ENCODE data around the gene PARD3. TPM values are rescaled to one million over a fixed set of nuclear protein-coding genes. Genes with fewer than 3 reads are reported as not detected.

PARD3 gene
- polyA plus RNA-seq, 2 of the 4 experiments (the other 2 are of a cell fraction) = 110 to 200 TPM

DNA sequence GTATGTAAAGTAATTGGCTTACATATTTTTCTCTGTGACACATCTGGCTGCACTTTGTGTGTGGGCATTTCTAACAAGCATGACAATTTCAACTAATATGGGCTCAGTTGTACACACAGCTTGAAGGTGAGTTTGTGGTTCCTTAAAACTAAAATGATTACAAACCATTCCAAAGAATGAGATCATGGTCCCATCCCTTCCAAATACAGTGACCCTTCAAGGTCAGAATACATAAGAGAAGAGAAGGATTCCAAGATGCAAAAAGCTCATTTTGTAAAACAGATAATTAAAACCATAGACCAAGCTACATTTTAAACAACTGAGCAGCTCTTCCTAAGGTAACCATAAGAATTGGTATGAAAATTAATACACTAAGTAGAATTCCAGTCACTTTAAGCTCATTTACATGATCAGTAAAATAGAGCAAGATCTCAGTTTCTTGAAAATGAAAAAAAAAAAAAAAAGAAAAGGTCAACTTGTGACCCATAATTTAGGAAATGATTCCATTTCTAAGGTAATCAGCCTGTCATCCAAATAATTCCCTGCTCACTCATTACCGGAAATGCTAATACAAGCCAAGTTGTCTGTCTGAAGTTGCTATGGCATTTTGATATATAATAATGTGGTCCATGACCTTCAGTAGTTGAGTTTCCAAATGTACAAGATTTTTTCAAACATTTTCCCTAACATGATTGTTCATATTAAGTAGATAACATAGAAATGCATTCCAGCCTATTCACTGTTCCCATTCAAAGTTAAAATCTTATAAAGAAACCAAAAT is 688.5 kb downstream of the PARD3 start:
- CTCF ChIA-PET = interaction anchor here (1.2 to 1.3 kb wide), 2 partner anchors 8 to 9 kb away, joined by 3 read pairs; no protein-coding TSS in a partner anchor
- Histone ChIP-seq H3K4me2 (no peak overlapping the region), H3K27ac (no peak overlapping the region), H3K4me3 (no peak overlapping the region), H3K4me1 (peaks cover 16% of the 10 kb centered on the region), H3K9me3 (no peaks in the 10 kb centered on the region)
- FAIRE-seq (no peak), DNase-seq (ENCODE audit: low read depth in 1 of 2, low spot score in 1 of 2) (no peak), ATAC-seq (no peak)
- 93% methylated on average over 1 of the region's 1 CpG for WGBS (ENCODE audit: missing lambda C conversion rate)
- POLR2A ChIA-PET = interaction anchor here (0.7 kb wide), 1 partner anchor 111 kb away, joined by 4 read pairs; no protein-coding TSS in a partner anchor
- TF ChIP-seq REST (IDR thresholded peaks at IDR 0.05) (no peak), FOXS1 (CRISPR knock-in tag; IDR thresholded peaks at IDR 0.05) (no peak), NFE2L2 (conservative IDR thresholded peaks at IDR 0.05; ENCODE audit: low read length) (no peak), KDM1A (IDR thresholded peaks at IDR 0.05; ENCODE audit: low read depth) (no peak)
- TF ChIP-seq, protein P1, sequence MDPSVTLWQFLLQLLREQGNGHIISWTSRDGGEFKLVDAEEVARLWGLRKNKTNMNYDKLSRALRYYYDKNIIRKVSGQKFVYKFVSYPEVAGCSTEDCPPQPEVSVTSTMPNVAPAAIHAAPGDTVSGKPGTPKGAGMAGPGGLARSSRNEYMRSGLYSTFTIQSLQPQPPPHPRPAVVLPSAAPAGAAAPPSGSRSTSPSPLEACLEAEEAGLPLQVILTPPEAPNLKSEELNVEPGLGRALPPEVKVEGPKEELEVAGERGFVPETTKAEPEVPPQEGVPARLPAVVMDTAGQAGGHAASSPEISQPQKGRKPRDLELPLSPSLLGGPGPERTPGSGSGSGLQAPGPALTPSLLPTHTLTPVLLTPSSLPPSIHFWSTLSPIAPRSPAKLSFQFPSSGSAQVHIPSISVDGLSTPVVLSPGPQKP (IDR thresholded peaks at IDR 0.05; ENCODE audit: low read depth, low read length) = no peak

GRCh38 chr10:34125702-34126101 is 689.4 kb downstream of the PARD3 start:
- no peak for DNase-seq (ENCODE audit: low read depth in 1 of 2, low spot score in 1 of 2)
- Histone ChIP-seq H3K9me3 (no peaks in the 10 kb centered on the region), H3K27ac (peak overlapping the region; percentile 32 to 44; a peak in 4 of 6 replicates), H3K4me1 (peaks cover 16% of the 10 kb centered on the region), H3K4me2 (no peak overlapping the region), H3K4me3 (no peak overlapping the region)
- ChIA-PET CTCF (interaction anchor here (1.2 to 1.3 kb wide), 2 partner anchors 9 kb away, joined by 3 read pairs; no protein-coding TSS in a partner anchor), POLR2A (no interaction called here)
- TF ChIP-seq HDAC2 (IDR thresholded peaks at IDR 0.05) (no peak), EHMT2 (IDR thresholded peaks at IDR 0.05; ENCODE audit: low read depth) (no peak), E2F6 (IDR thresholded peaks at IDR 0.05; ENCODE audit: borderline replicate concordance, low read depth) (no peak), FOSL2 (IDR thresholded peaks at IDR 0.05) (no peak), FOSL2 (CRISPR knock-in tag; IDR thresholded peaks at IDR 0.05) (no peak), CHD4 (IDR thresholded peaks at IDR 0.05; ENCODE audit: borderline replicate concordance) (no peak), TP53 (CRISPR knock-in tag; IDR thresholded peaks at IDR 0.05) (no peak), HES2 (IDR thresholded peaks at IDR 0.05) (no peak), ATOH8 (CRISPR knock-in tag; IDR thresholded peaks at IDR 0.05; ENCODE audit: low read depth) (no peak), BHLHE40 (IDR thresholded peaks at IDR 0.05; ENCODE audit: low read depth, low read length) (no peak), RCOR1 (IDR thresholded peaks at IDR 0.05; ENCODE audit: low read depth, low read length) (no peak), RAD21 (conservative IDR thresholded peaks at IDR 0.05 in 1 of 2, IDR thresholded peaks at IDR 0.05 in 1 of 2) (no peak), ESRRA (IDR thresholded peaks at IDR 0.05; ENCODE audit: borderline replicate concordance, low read length) (no peak), CEBPB (IDR thresholded peaks at IDR 0.05) (no peak)
- TF ChIP-seq, protein P2, sequence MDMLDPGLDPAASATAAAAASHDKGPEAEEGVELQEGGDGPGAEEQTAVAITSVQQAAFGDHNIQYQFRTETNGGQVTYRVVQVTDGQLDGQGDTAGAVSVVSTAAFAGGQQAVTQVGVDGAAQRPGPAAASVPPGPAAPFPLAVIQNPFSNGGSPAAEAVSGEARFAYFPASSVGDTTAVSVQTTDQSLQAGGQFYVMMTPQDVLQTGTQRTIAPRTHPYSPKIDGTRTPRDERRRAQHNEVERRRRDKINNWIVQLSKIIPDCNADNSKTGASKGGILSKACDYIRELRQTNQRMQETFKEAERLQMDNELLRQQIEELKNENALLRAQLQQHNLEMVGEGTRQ (IDR thresholded peaks at IDR 0.05) = no peak
- TF ChIP-seq, protein P1 (IDR thresholded peaks at IDR 0.05; ENCODE audit: low read depth, low read length) = no peak
- TF ChIP-seq, protein P3, sequence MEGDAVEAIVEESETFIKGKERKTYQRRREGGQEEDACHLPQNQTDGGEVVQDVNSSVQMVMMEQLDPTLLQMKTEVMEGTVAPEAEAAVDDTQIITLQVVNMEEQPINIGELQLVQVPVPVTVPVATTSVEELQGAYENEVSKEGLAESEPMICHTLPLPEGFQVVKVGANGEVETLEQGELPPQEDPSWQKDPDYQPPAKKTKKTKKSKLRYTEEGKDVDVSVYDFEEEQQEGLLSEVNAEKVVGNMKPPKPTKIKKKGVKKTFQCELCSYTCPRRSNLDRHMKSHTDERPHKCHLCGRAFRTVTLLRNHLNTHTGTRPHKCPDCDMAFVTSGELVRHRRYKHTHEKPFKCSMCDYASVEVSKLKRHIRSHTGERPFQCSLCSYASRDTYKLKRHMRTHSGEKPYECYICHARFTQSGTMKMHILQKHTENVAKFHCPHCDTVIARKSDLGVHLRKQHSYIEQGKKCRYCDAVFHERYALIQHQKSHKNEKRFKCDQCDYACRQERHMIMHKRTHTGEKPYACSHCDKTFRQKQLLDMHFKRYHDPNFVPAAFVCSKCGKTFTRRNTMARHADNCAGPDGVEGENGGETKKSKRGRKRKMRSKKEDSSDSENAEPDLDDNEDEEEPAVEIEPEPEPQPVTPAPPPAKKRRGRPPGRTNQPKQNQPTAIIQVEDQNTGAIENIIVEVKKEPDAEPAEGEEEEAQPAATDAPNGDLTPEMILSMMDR (IDR thresholded peaks at IDR 0.05) = no peak
- no peak for ATAC-seq
- WGBS (ENCODE audit: missing lambda C conversion rate) = 71% methylated on average over 5 of the region's 5 CpGs
- no peak for FAIRE-seq

All from A549 (cell line).